Neural cell (in vitro differentiated cells): ENCODE data around the gene METTL26. TPM values are rescaled to one million over a fixed set of nuclear protein-coding genes. Genes with fewer than 3 reads are reported as not detected.

Experiments used
- H2AFZ ChIP-seq: fragments of 200-600, 300-800 bp; sonication (generic), shearing (Covaris generic); 2 replicates; pipeline ENCODE4 v1.6.0; 2014; ENCODE audit warnings: low read depth, mild to moderate bottlenecking, antibody characterized with exemption, low read length, moderate library complexity
- H3F3A ChIP-seq: fragments of 200-600 bp; shearing (Covaris generic); 2 replicates; pipeline ENCODE4 v1.6.1; 2016; ENCODE audit warnings: mild to moderate bottlenecking, moderate library complexity, mixed read lengths, antibody characterized with exemption, low read length; ENCODE audit not compliant: insufficient read depth, poor library complexity, severe bottlenecking
- H3K27ac ChIP-seq: fragments of 200-600, 300-800 bp; sonication (generic), shearing (Covaris generic); 2 replicates; pipeline ENCODE4 v1.5.1; 2014; ENCODE audit warnings: mild to moderate bottlenecking, low read length, moderate library complexity
- H3K27me3 ChIP-seq: fragments of 300-800, 200-600 bp; sonication (generic), shearing (Covaris generic); 2 replicates; pipeline ENCODE4 v1.6.0; 2014; ENCODE audit warnings: mild to moderate bottlenecking, low read depth, low read length, moderate library complexity; ENCODE audit not compliant: insufficient read depth
- H3K36me3 ChIP-seq: fragments of 300-800, 200-600 bp; sonication (generic), shearing (Covaris generic); 2 replicates; pipeline ENCODE4 v1.5.1; 2014; ENCODE audit warnings: mild to moderate bottlenecking, antibody characterized with exemption, low read length, moderate library complexity; ENCODE audit not compliant: insufficient read depth
- H3K4me2 ChIP-seq: fragments of 300-800, 200-600 bp; sonication (generic), shearing (Covaris generic); 2 replicates; pipeline ENCODE4 v1.6.0; 2014; ENCODE audit warnings: mild to moderate bottlenecking, low read length
- H3K4me3 ChIP-seq: fragments of 300-800, 200-600 bp; sonication (generic), shearing (Covaris generic); 2 replicates; pipeline ENCODE4 v1.5.1; 2014; ENCODE audit warnings: mild to moderate bottlenecking, low read length, moderate library complexity
- H3K79me2 ChIP-seq: fragments of 200-600 bp; shearing (Covaris generic); replicated peaks from 2 replicates; pipeline ENCODE4 v1.6.0; 2014; ENCODE audit warnings: mild to moderate bottlenecking, low read length, moderate library complexity; ENCODE audit not compliant: insufficient read depth
- H3K9ac ChIP-seq: fragments of 300-800, 200-600 bp; sonication (generic), shearing (Covaris generic); 2 replicates; pipeline ENCODE4 v1.6.1; 2016; ENCODE audit warnings: mild to moderate bottlenecking, low read length, mixed read lengths
- H3K9me2 ChIP-seq: fragments of 200-600 bp; shearing (Covaris generic); 2 replicates; pipeline ENCODE4 v1.6.1; 2016; ENCODE audit warnings: mild to moderate bottlenecking, low read length, mixed read lengths; ENCODE audit not compliant: insufficient read depth
- H3K9me3 ChIP-seq: fragments of 200-600, 300-800 bp; sonication (generic), shearing (Covaris generic); 2 replicates; pipeline ENCODE4 v1.6.1; 2016; ENCODE audit warnings: mild to moderate bottlenecking, mixed run types, low read length, moderate library complexity, mixed read lengths
- H4K20me1 ChIP-seq: fragments of 200-600 bp; shearing (Covaris generic); 2 replicates; pipeline ENCODE4 v1.6.1; 2016; ENCODE audit warnings: mild to moderate bottlenecking, mixed run types; ENCODE audit not compliant: insufficient read depth
- EP300 ChIP-seq: fragments of 450-650 bp; conservative IDR thresholded peaks from 2 replicates; pipeline ENCODE4 v1.6.1; 2014; ENCODE audit warnings: antibody characterized with exemption, mild to moderate bottlenecking, moderate library complexity; ENCODE audit not compliant: poor library complexity, severe bottlenecking
- EZH2 ChIP-seq: fragments of 200-600, 300-800 bp; shearing (Covaris generic), sonication (generic); IDR thresholded peaks from 2 replicates; pipeline ENCODE4 v1.6.1; 2014; ENCODE audit warnings: antibody characterized with exemption, low read length, borderline replicate concordance, mild to moderate bottlenecking; ENCODE audit not compliant: insufficient read depth, poor library complexity, severe bottlenecking
- MXI1 ChIP-seq: fragments of 450-650 bp; conservative IDR thresholded peaks from 2 replicates; pipeline ENCODE4 v1.6.1; 2014; ENCODE audit warnings: antibody characterized with exemption, mild to moderate bottlenecking; ENCODE audit not compliant: poor library complexity, severe bottlenecking
- POLR2AphosphoS5 ChIP-seq: IDR thresholded peaks from 2 replicates; pipeline ENCODE4 v1.6.1; 2012
- RAD21 ChIP-seq: fragments of 450-650 bp; conservative IDR thresholded peaks from 2 replicates; pipeline ENCODE4 v1.6.1; 2014; ENCODE audit warnings: antibody characterized with exemption, mild to moderate bottlenecking, moderate library complexity
- SMC3 ChIP-seq: fragments of 450-650 bp; conservative IDR thresholded peaks from 2 replicates; pipeline ENCODE4 v1.6.1; 2014; ENCODE audit warnings: antibody characterized with exemption, mild to moderate bottlenecking, moderate library complexity; ENCODE audit not compliant: poor library complexity
- TAF1 ChIP-seq: IDR thresholded peaks from 2 replicates; pipeline ENCODE4 v1.6.1; 2012; ENCODE audit warnings: low read depth
- polyA plus RNA-seq: library from polyadenylated mRNA; depleted of rRNA; stranded (reverse); fragments of >200 nt; gene quantifications from 2 replicates; pipeline ENCODE4 v1.2.3, GENCODE V29; 2014
- TF ChIP-seq, protein P1 (sequence below): fragments of 450-650 bp; IDR thresholded peaks from 2 replicates; pipeline ENCODE4 v1.5.1; 2014; ENCODE audit warnings: antibody characterized with exemption, mild to moderate bottlenecking, moderate library complexity; ENCODE audit not compliant: poor library complexity, severe bottlenecking
- TF ChIP-seq, protein P2 (sequence below): IDR thresholded peaks from 2 replicates; pipeline ENCODE4 v1.6.1; 2012; ENCODE audit warnings: borderline replicate concordance

The METTL26 gene
- polyA plus RNA-seq, 1 donor from 2014 or later: 127 TPM

DNA sequence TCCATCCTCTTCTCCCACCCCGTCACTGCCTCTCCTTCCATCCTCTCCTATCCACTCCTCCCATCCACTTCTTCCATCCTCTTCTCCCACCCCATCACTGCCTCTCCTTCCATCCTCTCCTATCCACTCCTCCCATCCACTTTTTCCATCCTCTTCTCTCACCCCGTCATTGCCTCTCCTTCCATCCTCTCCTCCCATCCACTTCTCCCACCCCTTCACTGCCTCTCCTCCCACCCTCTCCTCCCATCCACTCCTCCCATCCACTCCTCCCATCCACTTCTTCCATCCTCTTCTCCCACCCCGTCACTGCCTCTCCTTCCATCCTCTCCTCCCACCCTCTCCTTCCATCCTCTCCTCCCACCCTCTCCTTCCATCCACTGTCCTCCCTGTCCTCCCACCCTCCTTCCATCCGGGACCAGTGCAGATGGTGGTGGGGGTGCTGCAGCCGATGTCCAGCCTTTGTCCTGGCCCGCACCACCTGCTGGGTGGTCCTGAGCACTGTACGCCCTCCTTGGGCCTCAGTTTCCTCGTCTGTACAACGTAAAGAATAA, 4.2 kb downstream of the METTL26 start:
- no peak for TF ChIP-seq MXI1
- no peak for TF ChIP-seq SMC3
- TF ChIP-seq EP300: no peak
- Histone ChIP-seq H3K79me2 (no peaks in the 10 kb centered on the region), H3F3A (no peaks in the 10 kb centered on the region), H2AFZ (no peak overlapping the region), H3K9me3 (no peaks in the 10 kb centered on the region), H3K36me3 (no peaks in the 10 kb centered on the region), H4K20me1 (no peaks in the 10 kb centered on the region), H3K9ac (no peak overlapping the region), H3K4me3 (no peak overlapping the region), H3K4me2 (no peak overlapping the region), H3K27me3 (no peaks in the 10 kb centered on the region), H3K9me2 (no peaks in the 10 kb centered on the region), H3K27ac (no peak overlapping the region)

DNA sequence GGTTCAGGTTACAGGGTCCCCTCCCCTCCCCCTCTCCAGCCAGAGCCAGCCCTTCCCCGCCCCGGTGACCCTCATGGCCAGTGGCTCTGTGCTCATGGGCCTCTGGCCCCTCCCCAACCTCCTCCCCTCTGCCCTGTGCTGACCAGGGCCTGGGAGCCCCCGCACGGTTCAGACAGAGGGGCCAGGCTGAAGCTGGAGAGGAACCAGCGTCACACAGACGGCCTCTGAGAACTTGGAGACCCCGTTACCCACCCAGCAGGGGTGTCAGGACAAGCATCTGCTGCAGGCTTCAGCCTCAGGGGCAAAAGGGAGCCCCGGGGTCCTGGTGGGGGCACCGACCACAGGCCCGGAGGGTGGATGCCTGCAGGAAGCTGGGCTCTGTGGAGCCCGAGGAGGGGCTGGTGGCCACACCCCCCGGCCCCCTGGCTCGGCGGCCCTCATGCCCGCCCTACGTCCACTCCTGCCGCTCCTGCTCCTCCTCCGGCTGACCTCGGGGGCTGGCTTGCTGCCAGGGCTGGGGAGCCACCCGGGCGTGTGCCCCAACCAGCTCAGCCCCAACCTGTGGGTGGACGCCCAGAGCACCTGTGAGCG, 5.2 kb downstream of the METTL26 start, which contains the start of gene WFIKKN1:
TSS of gene WFIKKN1 (plus strand) at position 171 of the 591 bp plus-strand sequence. CDS start at position 440, 269 bp downstream.
- Histone ChIP-seq H3F3A (no peaks in the 10 kb centered on the region), H4K20me1 (no peaks in the 10 kb centered on the region), H3K9me3 (no peaks in the 10 kb centered on the region), H3K9me2 (no peaks in the 10 kb centered on the region), H3K27me3 (no peaks in the 10 kb centered on the region), H3K79me2 (no peaks in the 10 kb centered on the region), H3K27ac (no peak within 1 kb of the TSS), H2AFZ (no peak within 1 kb of the TSS), H3K4me3 (no peak within 1 kb of the TSS), H3K9ac (no peak within 1 kb of the TSS), H3K4me2 (no peak within 1 kb of the TSS), H3K36me3 (no peaks in the 10 kb centered on the region)
- no peak for TF ChIP-seq POLR2AphosphoS5

DNA sequence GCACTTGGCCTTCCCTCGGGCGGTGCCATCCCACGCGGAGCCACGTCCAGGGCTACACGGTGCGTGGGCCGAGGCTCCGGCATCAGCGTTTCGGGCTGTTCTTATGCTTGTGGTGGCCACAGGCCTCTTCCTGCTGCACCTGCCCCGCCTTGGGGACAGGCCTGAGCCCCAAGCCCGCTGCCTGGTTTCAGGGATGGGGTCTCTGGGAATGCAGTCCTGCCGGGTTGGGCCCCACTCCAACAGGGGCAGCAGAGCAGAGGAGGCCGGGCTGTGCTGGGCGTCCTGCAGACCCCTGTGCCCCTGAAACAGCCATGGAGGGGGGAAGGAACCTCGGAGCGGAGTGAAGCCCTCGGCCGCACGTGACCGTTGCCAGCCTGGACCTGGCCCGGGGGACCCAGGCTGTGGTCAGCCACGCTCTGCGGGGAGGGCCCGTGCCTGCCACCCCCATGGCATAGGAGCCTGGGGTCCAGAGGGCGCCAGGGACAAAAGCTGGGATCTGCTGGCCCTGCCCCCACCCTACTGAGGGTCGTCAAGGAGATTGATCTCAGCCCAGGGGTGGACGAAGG, 5.8 kb downstream of the METTL26 start:
- no peaks in the 10 kb centered on the region for H3K36me3 ChIP-seq
- H3K9ac ChIP-seq: no peak overlapping the region
- no peak overlapping the region for H3K4me2 ChIP-seq
- H3F3A ChIP-seq: no peaks in the 10 kb centered on the region
- H3K9me3 ChIP-seq: no peaks in the 10 kb centered on the region
- no peaks in the 10 kb centered on the region for H3K9me2 ChIP-seq
- H3K27ac ChIP-seq: no peak overlapping the region
- H3K27me3 ChIP-seq: no peaks in the 10 kb centered on the region
- TF ChIP-seq MXI1 (no peak), EZH2 (no peak), POLR2AphosphoS5 (no peak), RAD21 (no peak), TAF1 (no peak), SMC3 (no peak), EP300 (no peak)
- TF ChIP-seq, protein P1, sequence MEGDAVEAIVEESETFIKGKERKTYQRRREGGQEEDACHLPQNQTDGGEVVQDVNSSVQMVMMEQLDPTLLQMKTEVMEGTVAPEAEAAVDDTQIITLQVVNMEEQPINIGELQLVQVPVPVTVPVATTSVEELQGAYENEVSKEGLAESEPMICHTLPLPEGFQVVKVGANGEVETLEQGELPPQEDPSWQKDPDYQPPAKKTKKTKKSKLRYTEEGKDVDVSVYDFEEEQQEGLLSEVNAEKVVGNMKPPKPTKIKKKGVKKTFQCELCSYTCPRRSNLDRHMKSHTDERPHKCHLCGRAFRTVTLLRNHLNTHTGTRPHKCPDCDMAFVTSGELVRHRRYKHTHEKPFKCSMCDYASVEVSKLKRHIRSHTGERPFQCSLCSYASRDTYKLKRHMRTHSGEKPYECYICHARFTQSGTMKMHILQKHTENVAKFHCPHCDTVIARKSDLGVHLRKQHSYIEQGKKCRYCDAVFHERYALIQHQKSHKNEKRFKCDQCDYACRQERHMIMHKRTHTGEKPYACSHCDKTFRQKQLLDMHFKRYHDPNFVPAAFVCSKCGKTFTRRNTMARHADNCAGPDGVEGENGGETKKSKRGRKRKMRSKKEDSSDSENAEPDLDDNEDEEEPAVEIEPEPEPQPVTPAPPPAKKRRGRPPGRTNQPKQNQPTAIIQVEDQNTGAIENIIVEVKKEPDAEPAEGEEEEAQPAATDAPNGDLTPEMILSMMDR: no peak
- TF ChIP-seq, protein P2, sequence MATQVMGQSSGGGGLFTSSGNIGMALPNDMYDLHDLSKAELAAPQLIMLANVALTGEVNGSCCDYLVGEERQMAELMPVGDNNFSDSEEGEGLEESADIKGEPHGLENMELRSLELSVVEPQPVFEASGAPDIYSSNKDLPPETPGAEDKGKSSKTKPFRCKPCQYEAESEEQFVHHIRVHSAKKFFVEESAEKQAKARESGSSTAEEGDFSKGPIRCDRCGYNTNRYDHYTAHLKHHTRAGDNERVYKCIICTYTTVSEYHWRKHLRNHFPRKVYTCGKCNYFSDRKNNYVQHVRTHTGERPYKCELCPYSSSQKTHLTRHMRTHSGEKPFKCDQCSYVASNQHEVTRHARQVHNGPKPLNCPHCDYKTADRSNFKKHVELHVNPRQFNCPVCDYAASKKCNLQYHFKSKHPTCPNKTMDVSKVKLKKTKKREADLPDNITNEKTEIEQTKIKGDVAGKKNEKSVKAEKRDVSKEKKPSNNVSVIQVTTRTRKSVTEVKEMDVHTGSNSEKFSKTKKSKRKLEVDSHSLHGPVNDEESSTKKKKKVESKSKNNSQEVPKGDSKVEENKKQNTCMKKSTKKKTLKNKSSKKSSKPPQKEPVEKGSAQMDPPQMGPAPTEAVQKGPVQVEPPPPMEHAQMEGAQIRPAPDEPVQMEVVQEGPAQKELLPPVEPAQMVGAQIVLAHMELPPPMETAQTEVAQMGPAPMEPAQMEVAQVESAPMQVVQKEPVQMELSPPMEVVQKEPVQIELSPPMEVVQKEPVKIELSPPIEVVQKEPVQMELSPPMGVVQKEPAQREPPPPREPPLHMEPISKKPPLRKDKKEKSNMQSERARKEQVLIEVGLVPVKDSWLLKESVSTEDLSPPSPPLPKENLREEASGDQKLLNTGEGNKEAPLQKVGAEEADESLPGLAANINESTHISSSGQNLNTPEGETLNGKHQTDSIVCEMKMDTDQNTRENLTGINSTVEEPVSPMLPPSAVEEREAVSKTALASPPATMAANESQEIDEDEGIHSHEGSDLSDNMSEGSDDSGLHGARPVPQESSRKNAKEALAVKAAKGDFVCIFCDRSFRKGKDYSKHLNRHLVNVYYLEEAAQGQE: no peak
- no peak overlapping the region for H2AFZ ChIP-seq
- no peaks in the 10 kb centered on the region for H3K79me2 ChIP-seq
- H4K20me1 ChIP-seq: no peaks in the 10 kb centered on the region
- no peak overlapping the region for H3K4me3 ChIP-seq
